ENCODE measurements around the gene CACNG7.
A peak's percentile ranks its signal among the peaks of the same experiment; 100 is the strongest.
"Not testable (repeated sequence)": the region's sequence is repeated elsewhere in the genome, so short reads cannot be mapped to it uniquely, and the experiment has no call there.

Gene CACNG7

DNA sequence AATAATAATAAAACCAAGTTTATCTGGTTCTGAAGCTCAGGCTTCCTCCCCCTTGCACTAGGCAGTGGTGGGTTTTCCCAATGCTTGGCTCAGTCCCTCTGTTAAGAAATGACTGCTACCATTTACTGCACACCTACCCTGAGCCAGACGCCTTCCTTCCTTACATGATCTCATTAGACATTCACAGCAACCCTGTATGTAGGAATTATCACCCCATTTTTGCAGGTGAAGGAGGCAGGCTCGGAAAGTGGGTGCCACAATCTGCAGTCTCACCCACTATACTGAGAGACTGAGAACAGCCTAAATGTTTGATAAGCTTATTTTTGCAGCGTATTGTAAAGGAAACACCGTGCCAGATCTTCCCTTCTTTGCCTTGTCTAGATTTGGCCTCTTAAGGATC, 35.3 kb downstream of the CACNG7 start:
- TF ChIP-seq, protein P1, sequence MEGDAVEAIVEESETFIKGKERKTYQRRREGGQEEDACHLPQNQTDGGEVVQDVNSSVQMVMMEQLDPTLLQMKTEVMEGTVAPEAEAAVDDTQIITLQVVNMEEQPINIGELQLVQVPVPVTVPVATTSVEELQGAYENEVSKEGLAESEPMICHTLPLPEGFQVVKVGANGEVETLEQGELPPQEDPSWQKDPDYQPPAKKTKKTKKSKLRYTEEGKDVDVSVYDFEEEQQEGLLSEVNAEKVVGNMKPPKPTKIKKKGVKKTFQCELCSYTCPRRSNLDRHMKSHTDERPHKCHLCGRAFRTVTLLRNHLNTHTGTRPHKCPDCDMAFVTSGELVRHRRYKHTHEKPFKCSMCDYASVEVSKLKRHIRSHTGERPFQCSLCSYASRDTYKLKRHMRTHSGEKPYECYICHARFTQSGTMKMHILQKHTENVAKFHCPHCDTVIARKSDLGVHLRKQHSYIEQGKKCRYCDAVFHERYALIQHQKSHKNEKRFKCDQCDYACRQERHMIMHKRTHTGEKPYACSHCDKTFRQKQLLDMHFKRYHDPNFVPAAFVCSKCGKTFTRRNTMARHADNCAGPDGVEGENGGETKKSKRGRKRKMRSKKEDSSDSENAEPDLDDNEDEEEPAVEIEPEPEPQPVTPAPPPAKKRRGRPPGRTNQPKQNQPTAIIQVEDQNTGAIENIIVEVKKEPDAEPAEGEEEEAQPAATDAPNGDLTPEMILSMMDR (conservative IDR thresholded peaks at IDR 0.05; ENCODE audit: low read depth, low read length) = no peak
- no peak overlapping the region for H3K4me3 ChIP-seq (ENCODE audit: low read length)
- no peak for DNase-seq (ENCODE audit: low read depth)

DNA sequence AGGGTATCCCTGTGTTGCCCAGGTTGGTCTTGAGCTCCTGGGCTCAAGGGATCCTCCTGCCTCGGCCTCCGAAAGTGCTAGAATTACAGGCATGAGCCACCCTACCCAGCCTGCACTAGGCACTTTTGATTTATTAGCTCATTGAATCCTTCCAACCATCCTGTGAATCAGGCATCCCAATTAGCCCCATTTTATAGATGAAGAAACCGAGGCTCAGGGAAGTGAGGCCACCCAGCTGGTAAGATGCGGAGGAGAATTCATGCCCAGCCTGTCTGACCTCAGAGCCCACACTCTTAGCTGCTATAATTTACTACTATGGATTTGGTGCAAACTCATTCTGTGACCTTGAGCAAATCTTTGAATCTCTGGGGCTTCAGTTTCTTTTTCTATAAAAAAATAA, 35.9 kb downstream of the CACNG7 start:
- no peak overlapping the region for H3K4me3 ChIP-seq (ENCODE audit: low read length)
- no peak for DNase-seq (ENCODE audit: low read depth)
- TF ChIP-seq, protein P1 (conservative IDR thresholded peaks at IDR 0.05; ENCODE audit: low read depth, low read length) = no peak

DNA sequence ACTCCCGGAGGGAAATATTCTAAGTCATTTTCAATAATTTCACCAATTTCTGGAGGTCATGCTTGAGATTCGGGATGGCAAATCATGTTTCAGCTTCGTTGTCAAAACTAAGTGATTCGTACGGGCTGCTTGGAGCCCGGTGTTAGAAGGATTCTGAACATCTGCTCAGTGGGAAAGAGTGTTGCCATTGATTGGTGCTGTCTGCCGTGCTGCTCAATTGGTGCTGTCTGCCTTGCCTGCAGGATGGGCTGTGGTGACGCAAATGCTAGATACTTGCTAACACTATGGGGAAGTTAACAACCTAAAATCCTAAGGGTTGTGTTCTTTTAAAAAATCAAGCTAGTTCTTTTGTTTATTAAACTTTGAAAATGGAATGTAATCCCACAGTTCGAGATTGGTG, 36.4 kb downstream of the CACNG7 start:
- no peak overlapping the region for H3K4me3 ChIP-seq (ENCODE audit: low read length)

DNA sequence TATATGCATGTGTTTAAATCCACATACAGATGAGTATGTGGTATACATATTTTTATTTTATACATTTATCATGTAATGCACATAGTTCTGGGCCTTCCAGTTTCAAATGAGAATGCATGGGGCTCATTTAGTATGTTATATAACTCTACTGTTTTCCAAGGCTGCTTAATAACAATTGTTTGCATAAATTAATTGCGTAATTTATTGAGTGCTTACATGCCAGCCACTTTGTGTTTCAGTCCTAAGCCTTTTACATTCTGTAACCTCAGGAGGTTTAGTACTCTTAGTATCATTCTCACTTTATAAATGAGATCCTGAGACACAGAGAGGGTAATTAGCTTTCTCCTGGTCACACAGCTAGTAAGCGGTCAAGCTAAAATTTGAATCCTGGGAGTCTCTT, 36.9 kb downstream of the CACNG7 start:
- TF ChIP-seq, protein P1 (conservative IDR thresholded peaks at IDR 0.05; ENCODE audit: low read depth, low read length) = no peak
- H3K4me3 ChIP-seq (ENCODE audit: low read length) = no peak overlapping the region
- DNase-seq (ENCODE audit: low read depth) = no peak

More for the DNA sequence above, 36.4 kb downstream of the CACNG7 start:
- TF ChIP-seq, protein P1 (conservative IDR thresholded peaks at IDR 0.05; ENCODE audit: low read depth, low read length) = no peak
- DNase-seq (ENCODE audit: low read depth) = no peak

DNA sequence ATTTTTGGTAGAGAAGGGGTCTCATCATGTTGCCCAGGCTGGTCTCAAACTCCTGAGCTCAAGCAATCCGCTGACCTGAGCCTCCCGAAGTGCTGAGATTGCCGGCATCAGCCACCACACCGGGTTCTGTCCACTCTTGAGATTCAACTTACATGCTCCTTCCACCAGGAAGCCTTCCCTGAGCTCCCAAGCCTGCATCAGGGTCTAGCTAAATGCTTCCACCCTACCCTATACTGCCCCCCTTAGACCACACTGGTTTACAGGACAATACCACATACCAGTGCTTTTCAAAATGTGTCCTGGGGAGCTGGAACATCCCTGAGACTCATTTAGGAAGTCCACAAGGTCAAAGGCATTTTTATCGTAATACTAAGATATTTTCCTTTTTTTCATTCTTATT, 38.5 kb downstream of the CACNG7 start:
- TF ChIP-seq, protein P1 (conservative IDR thresholded peaks at IDR 0.05; ENCODE audit: low read depth, low read length) = peak; percentile 19
- no peak overlapping the region for H3K4me3 ChIP-seq (ENCODE audit: low read length)
- no peak for DNase-seq (ENCODE audit: low read depth)

DNA sequence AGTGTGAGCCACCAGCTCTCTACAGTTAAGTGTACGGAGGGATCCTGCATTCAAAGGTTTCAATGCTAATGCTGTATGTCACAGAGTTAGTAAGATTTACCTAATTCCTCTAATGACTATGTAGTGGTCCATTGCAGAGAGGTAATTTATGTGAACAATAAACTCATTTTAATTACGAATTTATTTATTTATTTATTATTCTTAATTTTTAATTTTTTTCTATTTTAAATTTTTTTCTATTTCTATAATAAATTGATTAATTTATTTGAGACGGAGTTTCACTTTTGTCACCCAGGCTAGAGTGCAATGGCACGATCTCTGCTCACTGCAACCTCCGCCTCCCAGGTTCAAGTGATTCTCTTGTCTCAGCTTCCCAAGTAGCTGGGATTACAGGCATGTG, 39.5 kb downstream of the CACNG7 start:
- not testable (repeated sequence) for DNase-seq (ENCODE audit: low read depth); H3K4me3 ChIP-seq (ENCODE audit: low read length)

DNA sequence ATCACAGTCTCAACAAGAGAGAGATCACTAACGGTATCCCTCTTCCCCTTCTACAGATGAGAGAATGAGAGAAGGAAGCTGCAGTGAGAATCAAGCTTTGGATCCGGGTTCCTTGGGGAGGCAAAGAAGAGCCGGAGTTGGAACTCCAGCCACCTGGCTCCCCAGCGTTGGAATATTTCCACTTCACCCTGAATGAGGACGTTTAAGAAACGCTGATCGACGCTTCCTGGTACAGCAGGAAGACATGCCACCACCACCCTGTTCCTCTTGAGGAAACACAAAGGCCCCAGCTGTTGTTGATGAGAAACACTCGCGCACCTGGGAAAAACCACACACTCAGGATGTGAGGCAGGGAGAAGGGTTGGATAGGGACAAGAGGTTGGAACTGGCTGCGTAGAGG, 42.4 kb downstream of the CACNG7 start:
- TF ChIP-seq, protein P1 (conservative IDR thresholded peaks at IDR 0.05; ENCODE audit: low read depth, low read length) = no peak
- no peak overlapping the region for H3K4me3 ChIP-seq (ENCODE audit: low read length)
- DNase-seq (ENCODE audit: low read depth) = no peak

DNA sequence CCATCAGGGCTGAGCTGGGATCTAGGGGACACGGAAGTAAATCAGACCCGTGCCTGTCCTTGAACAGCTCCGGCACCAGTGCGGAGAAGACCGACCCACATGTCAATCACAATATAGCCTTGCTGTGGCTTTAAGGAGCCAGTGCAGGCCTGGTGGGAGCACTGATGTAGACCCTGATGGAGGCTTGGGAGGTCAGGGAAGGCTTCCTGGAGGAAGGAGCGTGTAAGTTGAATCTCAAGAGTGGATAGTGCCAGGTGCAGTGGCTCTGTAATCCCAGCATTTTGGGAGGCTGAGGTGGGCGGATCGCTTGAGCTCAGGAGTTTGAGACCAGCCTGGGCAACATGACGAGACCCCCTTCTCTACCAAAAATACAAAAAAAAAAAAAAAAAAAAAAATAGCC, 42.9 kb downstream of the CACNG7 start:
- TF ChIP-seq, protein P1 (conservative IDR thresholded peaks at IDR 0.05; ENCODE audit: low read depth, low read length) = no peak

More for the DNA sequence above, 42.9 kb downstream of the CACNG7 start:
- no peak for DNase-seq (ENCODE audit: low read depth)
- no peak overlapping the region for H3K4me3 ChIP-seq (ENCODE audit: low read length)

Data from retinal pigment epithelial cell (primary cell).